AG04449 (cell line): Measurements from ENCODE around the gene TBC1D26.
"Not testable (repeated sequence)": the region's sequence is repeated elsewhere in the genome, so short reads cannot be mapped to it uniquely, and the experiment has no call there.

Experiments
- CTCF ChIA-PET: fragments of 350-600 bp; formaldehyde crosslinking; extraction: SDS; loops from one replicate; lab custom pipeline; 2021; ENCODE audit warnings: antibody characterized with exemption; lab: Yijun Ruan, JAX
- POLR2A ChIA-PET: fragments of 400-600, 350-600 bp; formaldehyde crosslinking; extraction: SDS; loops from one replicate; lab custom pipeline; 2020; ENCODE audit warnings: antibody characterized with exemption, inconsistent platforms; lab: Yijun Ruan, JAX
- DNase-seq: peaks from one replicate; pipeline ENCODE4 v3.0.0-alpha.2; 2010; ENCODE audit warnings: low read depth, low spot score
- H3K4me3 ChIP-seq: 2 replicates; pipeline ENCODE4 v1.5.1; 2011; ENCODE audit warnings: low read depth, mild to moderate bottlenecking, control low read depth, low read length
- CTCF ChIP-seq: IDR thresholded peaks from one replicate; pipeline ENCODE4 v1.5.1; 2011; ENCODE audit warnings: mild to moderate bottlenecking, moderate library complexity, low read length, control low read depth, inconsistent platforms; ENCODE audit not compliant: insufficient read depth; ENCODE audit errors: missing control alignments

The TBC1D26 gene

DNA sequence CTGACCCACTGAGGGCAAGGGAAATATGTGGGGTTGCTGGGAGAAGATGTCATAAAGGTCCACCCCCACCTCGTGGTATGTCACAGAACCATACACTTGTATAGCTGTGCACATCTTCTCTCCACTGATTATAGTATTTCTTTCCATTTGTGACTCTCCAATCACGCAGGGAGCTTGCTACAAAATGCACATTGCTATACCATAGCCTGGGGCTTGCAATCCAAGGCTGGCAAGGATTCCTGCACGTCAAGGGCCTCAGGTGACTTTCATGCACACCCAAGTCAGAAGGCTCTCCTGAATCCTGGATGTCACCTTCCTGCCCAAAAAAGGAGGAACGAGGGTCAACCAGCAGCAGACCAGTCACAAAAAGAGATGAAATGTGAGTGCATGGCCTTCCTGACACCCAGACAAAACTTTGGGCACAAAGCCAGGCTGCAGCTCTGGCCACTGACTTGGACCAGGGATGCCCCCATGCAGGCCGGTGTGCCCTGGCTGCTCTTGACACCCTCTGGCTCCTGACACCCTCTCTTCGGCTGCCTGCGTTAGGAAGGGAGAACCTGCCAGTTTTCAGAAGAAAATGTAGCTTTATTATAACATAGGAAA lies 12.1 kb downstream of the TBC1D26 start:
- no peak for TF ChIP-seq CTCF
- CTCF ChIA-PET: no interaction called here
- DNase-seq: no peak
- no peak overlapping the region for H3K4me3 ChIP-seq
- POLR2A ChIA-PET: no interaction called here

GRCh38 chr17:15744885-15745284 lies 12.8 kb downstream of the TBC1D26 start:
- H3K4me3 ChIP-seq: no peak overlapping the region
- no peak for DNase-seq
- TF ChIP-seq CTCF: no peak
- ChIA-PET CTCF (no interaction called here), POLR2A (no interaction called here)

DNA sequence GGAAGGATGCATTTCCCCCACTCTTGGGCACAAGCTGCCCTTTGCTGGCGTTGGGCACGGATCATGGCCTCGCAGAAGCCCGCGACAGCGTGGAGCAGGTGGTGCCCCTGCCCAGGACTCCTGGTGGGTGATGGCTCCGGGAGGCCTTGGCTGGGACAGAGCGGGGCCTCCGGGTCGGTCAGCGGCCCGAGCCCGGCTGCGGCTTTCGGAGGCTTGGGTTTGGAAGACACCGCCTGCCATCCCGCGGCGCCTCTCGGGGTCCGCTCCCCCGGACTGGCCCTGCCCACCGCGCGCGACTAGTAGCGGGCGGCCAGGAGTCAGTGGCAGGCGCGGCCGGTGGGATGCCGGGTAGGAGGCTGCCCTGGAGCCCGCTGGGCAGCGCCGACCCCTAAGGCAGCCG lies 17.3 kb downstream of the TBC1D26 start:
- POLR2A ChIA-PET, DNase-seq, CTCF ChIA-PET, H3K4me3 ChIP-seq: not testable (repeated sequence)

DNA sequence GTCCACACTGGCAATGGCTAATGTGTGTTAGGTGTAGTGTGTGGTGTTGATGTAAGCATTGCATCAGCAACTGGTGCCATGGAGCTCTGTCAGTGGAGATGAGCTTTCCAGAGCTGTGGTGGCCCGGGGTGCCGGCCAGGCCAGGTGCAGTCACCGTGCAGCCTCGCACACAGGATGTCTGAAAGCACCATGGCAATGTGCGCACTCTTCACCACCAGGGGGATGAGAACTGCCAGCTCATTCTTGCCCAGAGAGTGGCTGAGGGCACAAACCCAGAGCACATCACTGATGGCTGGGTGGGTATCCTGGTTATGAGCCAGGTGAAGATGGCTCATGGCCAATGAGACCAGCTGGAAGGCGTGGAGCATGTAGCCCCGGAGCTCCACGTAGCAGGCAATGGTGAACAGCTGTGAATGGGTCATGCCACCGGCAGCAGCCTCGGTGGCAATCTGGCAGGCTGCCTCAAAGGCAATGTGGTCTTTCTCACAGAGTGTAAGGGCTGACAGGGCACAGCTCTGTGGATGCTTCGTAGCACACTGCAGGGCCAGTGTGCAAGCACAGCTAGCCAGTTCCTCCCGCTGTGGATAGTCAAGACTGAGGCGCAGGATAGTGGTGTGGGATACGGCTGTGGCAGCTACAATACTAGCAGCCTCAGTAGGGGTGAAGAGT lies 36.9 kb downstream of the TBC1D26 start:
- CTCF ChIA-PET, POLR2A ChIA-PET, H3K4me3 ChIP-seq, DNase-seq: not testable (repeated sequence)

DNA sequence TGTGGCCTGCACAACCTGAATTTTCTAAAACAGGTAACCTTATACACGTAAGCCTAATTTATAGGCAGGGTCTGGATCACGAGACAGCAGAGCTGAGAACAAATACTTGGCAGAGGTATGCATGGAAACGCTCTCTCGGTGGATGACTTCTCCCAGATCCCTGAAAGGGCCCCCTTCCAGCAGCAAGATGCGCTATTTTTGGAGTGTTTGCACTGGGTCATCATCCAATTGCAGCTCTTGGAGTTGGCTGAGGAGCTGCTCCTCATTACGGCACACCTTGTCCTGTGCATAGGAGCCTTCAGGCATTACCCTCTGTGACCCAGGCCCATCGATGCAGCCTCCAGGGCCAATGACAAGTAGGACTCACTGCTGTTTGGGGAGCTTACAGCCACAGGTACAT lies 38.6 kb downstream of the TBC1D26 start:
- DNase-seq, POLR2A ChIA-PET, H3K4me3 ChIP-seq, CTCF ChIA-PET: not testable (repeated sequence)

- POLR2A ChIA-PET: no interaction called here
- TF ChIP-seq CTCF: no peak
- CTCF ChIA-PET: no interaction called here
- H3K4me3 ChIP-seq: no peak overlapping the region
- no peak for DNase-seq
These were observed 44.8 kb downstream of the TBC1D26 start for GRCh38 chr17:15776871-15777270.

DNA sequence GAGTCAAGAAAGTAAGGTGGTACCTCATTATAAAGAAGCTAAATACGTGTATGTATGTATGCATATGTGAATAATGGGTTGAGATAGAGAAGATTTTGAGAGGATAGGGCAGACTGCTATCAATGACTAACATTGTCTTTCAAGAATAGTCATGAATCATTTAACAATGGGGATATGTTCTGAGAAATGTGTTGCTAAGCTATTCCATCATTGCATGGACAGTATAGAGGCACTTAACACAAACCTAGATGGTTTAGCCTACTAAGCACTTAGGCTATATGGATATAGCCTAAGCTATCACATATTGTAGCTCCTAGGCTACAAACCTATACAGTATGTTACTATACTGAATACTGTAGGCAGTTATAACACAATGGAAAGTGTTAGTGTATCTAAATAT lies 45.2 kb downstream of the TBC1D26 start:
- CTCF ChIA-PET: no interaction called here
- no peak overlapping the region for H3K4me3 ChIP-seq
- DNase-seq: no peak
- POLR2A ChIA-PET: no interaction called here
- no peak for TF ChIP-seq CTCF

- CTCF ChIA-PET: no interaction called here
- no peak overlapping the region for H3K4me3 ChIP-seq
- no peak for TF ChIP-seq CTCF
These were observed 45.6 kb downstream of the TBC1D26 start for GRCh38 chr17:15777717-15778116.

More at GRCh38 chr17:15777717-15778116, 45.6 kb downstream of the TBC1D26 start:
- no peak for DNase-seq
- POLR2A ChIA-PET: no interaction called here
